NT2/D1 (cell line): ENCODE data around the gene CAMK4.

Experiments
- DNase-seq: peaks from one replicate; pipeline ENCODE4 v3.0.0-alpha.2; 2011; ENCODE audit warnings: low read depth, low spot score
- H3K27me3 ChIP-seq: 2 replicates; pipeline ENCODE4 v1.6.0; 2011; ENCODE audit warnings: mild to moderate bottlenecking; ENCODE audit not compliant: insufficient read length, insufficient read depth
- H3K36me3 ChIP-seq: 2 replicates; pipeline ENCODE4 v1.6.1; 2011; ENCODE audit warnings: mild to moderate bottlenecking, low read length, mixed read lengths; ENCODE audit not compliant: insufficient read depth, insufficient read length
- H3K4me1 ChIP-seq: 2 replicates; pipeline ENCODE4 v1.5.1; 2011; ENCODE audit not compliant: insufficient read depth, insufficient read length
- H3K4me3 ChIP-seq: 2 replicates; pipeline ENCODE4 v1.5.1; 2011; ENCODE audit warnings: low read depth; ENCODE audit not compliant: insufficient read length
- H3K9ac ChIP-seq: 2 replicates; pipeline ENCODE4 v1.6.0; 2011; ENCODE audit warnings: low read depth; ENCODE audit not compliant: insufficient read length
- H3K9me3 ChIP-seq: 2 replicates; pipeline ENCODE4 v1.5.1; 2011; ENCODE audit warnings: mild to moderate bottlenecking, low read length; ENCODE audit not compliant: insufficient read depth
- SUZ12 ChIP-seq: IDR thresholded peaks from 2 replicates; pipeline ENCODE4 v1.6.1; 2011; ENCODE audit not compliant: insufficient read length, insufficient read depth; ENCODE audit errors: extremely low read depth
- YY1 ChIP-seq: IDR thresholded peaks from 2 replicates; pipeline ENCODE4 v1.6.1; 2011; ENCODE audit not compliant: insufficient read length, insufficient read depth
- ZNF274 ChIP-seq: IDR thresholded peaks from 2 replicates; pipeline ENCODE4 v1.6.1; 2011; ENCODE audit warnings: mild to moderate bottlenecking, low read depth, low read length

CAMK4 gene

GRCh38 chr5:111236348-111236747, 12.2 kb downstream of the CAMK4 start:
- DNase-seq: no peak
- Histone ChIP-seq H3K9me3 (no peaks in the 10 kb centered on the region), H3K36me3 (no peaks in the 10 kb centered on the region), H3K9ac (no peak overlapping the region), H3K4me3 (no peak overlapping the region), H3K4me1 (no peaks in the 10 kb centered on the region), H3K27me3 (no peaks in the 10 kb centered on the region)
- no peak for TF ChIP-seq YY1
- TF ChIP-seq ZNF274: no peak
- TF ChIP-seq SUZ12: no peak

GRCh38 chr5:111236995-111237394, 12.8 kb downstream of the CAMK4 start:
- Histone ChIP-seq H3K9me3 (no peaks in the 10 kb centered on the region), H3K27me3 (no peaks in the 10 kb centered on the region), H3K36me3 (no peaks in the 10 kb centered on the region), H3K9ac (no peak overlapping the region), H3K4me1 (no peaks in the 10 kb centered on the region), H3K4me3 (no peak overlapping the region)
- TF ChIP-seq SUZ12 (no peak), YY1 (no peak), ZNF274 (no peak)
- DNase-seq: no peak

- Histone ChIP-seq H3K4me3 (no peak overlapping the region), H3K36me3 (no peaks in the 10 kb centered on the region), H3K9ac (no peak overlapping the region), H3K27me3 (no peaks in the 10 kb centered on the region), H3K4me1 (no peaks in the 10 kb centered on the region), H3K9me3 (no peaks in the 10 kb centered on the region)
- no peak for TF ChIP-seq SUZ12
- TF ChIP-seq ZNF274: no peak
- no peak for TF ChIP-seq YY1
- no peak for DNase-seq
Observed at GRCh38 chr5:111237470-111237869, 13.3 kb downstream of the CAMK4 start.

- no peaks in the 10 kb centered on the region for H3K4me1 ChIP-seq
- no peak for DNase-seq
- no peaks in the 10 kb centered on the region for H3K27me3 ChIP-seq
- H3K4me3 ChIP-seq: no peak overlapping the region
- no peaks in the 10 kb centered on the region for H3K36me3 ChIP-seq
- no peak for TF ChIP-seq SUZ12
- TF ChIP-seq YY1: no peak
- TF ChIP-seq ZNF274: no peak
- no peak overlapping the region for H3K9ac ChIP-seq
- H3K9me3 ChIP-seq: no peaks in the 10 kb centered on the region
Observed at GRCh38 chr5:111238431-111239225, 14.4 kb downstream of the CAMK4 start.

GRCh38 chr5:111241696-111242095, 17.5 kb downstream of the CAMK4 start:
- H3K27me3 ChIP-seq: no peaks in the 10 kb centered on the region
- no peak overlapping the region for H3K4me3 ChIP-seq
- no peak overlapping the region for H3K9ac ChIP-seq
- no peaks in the 10 kb centered on the region for H3K36me3 ChIP-seq
- no peaks in the 10 kb centered on the region for H3K9me3 ChIP-seq
- H3K4me1 ChIP-seq: no peaks in the 10 kb centered on the region
- TF ChIP-seq ZNF274 (no peak), SUZ12 (no peak), YY1 (no peak)
- no peak for DNase-seq

- Histone ChIP-seq H3K9ac (no peak overlapping the region), H3K27me3 (no peaks in the 10 kb centered on the region), H3K36me3 (no peaks in the 10 kb centered on the region), H3K9me3 (no peaks in the 10 kb centered on the region), H3K4me1 (no peaks in the 10 kb centered on the region), H3K4me3 (no peak overlapping the region)
- TF ChIP-seq YY1: no peak
- no peak for TF ChIP-seq ZNF274
- TF ChIP-seq SUZ12: no peak
- no peak for DNase-seq
Observed at GRCh38 chr5:111242606-111243005, 18.4 kb downstream of the CAMK4 start.

- Histone ChIP-seq H3K36me3 (no peaks in the 10 kb centered on the region), H3K27me3 (no peaks in the 10 kb centered on the region), H3K4me3 (no peak overlapping the region), H3K4me1 (no peaks in the 10 kb centered on the region), H3K9ac (no peak overlapping the region), H3K9me3 (no peaks in the 10 kb centered on the region)
- no peak for DNase-seq
- TF ChIP-seq ZNF274: no peak
- TF ChIP-seq YY1: no peak
- TF ChIP-seq SUZ12: no peak
Observed at GRCh38 chr5:111243318-111243717, 19.1 kb downstream of the CAMK4 start.

GRCh38 chr5:111245654-111246053, 21.5 kb downstream of the CAMK4 start:
- Histone ChIP-seq H3K4me3 (no peak overlapping the region), H3K4me1 (no peaks in the 10 kb centered on the region), H3K9ac (no peak overlapping the region), H3K9me3 (no peaks in the 10 kb centered on the region), H3K36me3 (no peaks in the 10 kb centered on the region), H3K27me3 (no peaks in the 10 kb centered on the region)
- no peak for TF ChIP-seq SUZ12
- TF ChIP-seq YY1: no peak
- no peak for TF ChIP-seq ZNF274
- no peak for DNase-seq
